ENCODE results near the gene MEPCE.
A peak's percentile ranks its signal among the peaks of the same experiment; 100 is the strongest.

The MEPCE gene

GRCh38 chr7:100475549-100475948, 45.9 kb downstream of the MEPCE start:
- no peaks in the 10 kb centered on the region for H3K27me3 ChIP-seq (ENCODE audit: control insufficient read depth, insufficient read depth, low read length)
- no peak overlapping the region for H3K27ac ChIP-seq (ENCODE audit: low read length)
- no peak for DNase-seq (ENCODE audit: low read depth, low spot score)
- H3K4me3 ChIP-seq (ENCODE audit: low read length) = no peak overlapping the region
- peaks cover 5% of the 10 kb centered on the region; the same call in 1 of the 2 replicates for H3K4me1 ChIP-seq (ENCODE audit: control insufficient read depth, insufficient read depth, low read length)
- H3K36me3 ChIP-seq (ENCODE audit: control insufficient read depth, insufficient read depth, low read length) = no peaks in the 10 kb centered on the region
- no CpG with 5 or more reads among the region's 9 CpGs for WGBS (ENCODE audit: insufficient coverage, insufficient read length)
- H3K9me3 ChIP-seq (ENCODE audit: control insufficient read depth, insufficient read depth, low read length) = no peaks in the 10 kb centered on the region

GRCh38 chr7:100476101-100476780, 46.6 kb downstream of the MEPCE start:
- H3K27ac ChIP-seq (ENCODE audit: low read length) = no peak overlapping the region
- no CpG with 5 or more reads among the region's 6 CpGs for WGBS (ENCODE audit: insufficient coverage, insufficient read length)
- no peak for DNase-seq (ENCODE audit: low read depth, low spot score)
- no peaks in the 10 kb centered on the region for H3K9me3 ChIP-seq (ENCODE audit: control insufficient read depth, insufficient read depth, low read length)
- no peaks in the 10 kb centered on the region for H3K27me3 ChIP-seq (ENCODE audit: control insufficient read depth, insufficient read depth, low read length)
- no peak overlapping the region for H3K4me3 ChIP-seq (ENCODE audit: low read length)
- peaks cover 5% of the 10 kb centered on the region; the same call in 1 of the 2 replicates for H3K4me1 ChIP-seq (ENCODE audit: control insufficient read depth, insufficient read depth, low read length)
- H3K36me3 ChIP-seq (ENCODE audit: control insufficient read depth, insufficient read depth, low read length) = no peaks in the 10 kb centered on the region

GRCh38 chr7:100476903-100477870, 47.6 kb downstream of the MEPCE start:
- Histone ChIP-seq H3K9me3 (ENCODE audit: control insufficient read depth, insufficient read depth, low read length) (no peaks in the 10 kb centered on the region), H3K27ac (ENCODE audit: low read length) (no peak overlapping the region), H3K4me3 (ENCODE audit: low read length) (no peak overlapping the region), H3K36me3 (ENCODE audit: control insufficient read depth, insufficient read depth, low read length) (no peaks in the 10 kb centered on the region), H3K4me1 (ENCODE audit: control insufficient read depth, insufficient read depth, low read length) (peaks cover 5% of the 10 kb centered on the region; the same call in 1 of the 2 replicates), H3K27me3 (ENCODE audit: control insufficient read depth, insufficient read depth, low read length) (no peaks in the 10 kb centered on the region)
- no CpG with 5 or more reads among the region's 30 CpGs for WGBS (ENCODE audit: insufficient coverage, insufficient read length)
- no peak for DNase-seq (ENCODE audit: low read depth, low spot score)

- no peak overlapping the region for H3K27ac ChIP-seq (ENCODE audit: low read length)
- peak overlapping the region; percentile 47; the same call in 1 of the 2 replicates for H3K4me3 ChIP-seq (ENCODE audit: low read length)
- no peaks in the 10 kb centered on the region for H3K27me3 ChIP-seq (ENCODE audit: control insufficient read depth, insufficient read depth, low read length)
- no CpG with 5 or more reads among the region's 16 CpGs for WGBS (ENCODE audit: insufficient coverage, insufficient read length)
- H3K9me3 ChIP-seq (ENCODE audit: control insufficient read depth, insufficient read depth, low read length) = no peaks in the 10 kb centered on the region
- H3K36me3 ChIP-seq (ENCODE audit: control insufficient read depth, insufficient read depth, low read length) = no peaks in the 10 kb centered on the region
- peaks cover 3% of the 10 kb centered on the region; the same call in 1 of the 2 replicates for H3K4me1 ChIP-seq (ENCODE audit: control insufficient read depth, insufficient read depth, low read length)
- DNase-seq (ENCODE audit: low read depth, low spot score) = no peak
Observed at GRCh38 chr7:100477871-100478267, 48.2 kb downstream of the MEPCE start.

- H3K27ac ChIP-seq (ENCODE audit: low read length) = no peak within 1 kb of the TSS
- H3K4me1 ChIP-seq (ENCODE audit: control insufficient read depth, insufficient read depth, low read length) = peaks cover 3% of the 10 kb centered on the region; the same call in 1 of the 2 replicates
- H3K4me3 ChIP-seq (ENCODE audit: low read length) = peak within 1 kb of the TSS; percentile 47; the same call in 1 of the 2 replicates
Observed at GRCh38 chr7:100478958-100479660, 49.5 kb downstream of the MEPCE start, which contains the start of gene TSC22D4. Gene TSC22D4 (minus strand): TSS chr7:100479214. CDS start chr7:100478038, 1,176 bp downstream.

GRCh38 chr7:100481466-100481865, 51.8 kb downstream of the MEPCE start:
- Histone ChIP-seq H3K4me1 (ENCODE audit: control insufficient read depth, insufficient read depth, low read length) (peaks cover 4% of the 10 kb centered on the region), H3K9me3 (ENCODE audit: control insufficient read depth, insufficient read depth, low read length) (no peaks in the 10 kb centered on the region)

More at GRCh38 chr7:100478958-100479660, 49.5 kb downstream of the MEPCE start, which contains the start of gene TSC22D4:
- no CpG with 5 or more reads among the region's 27 CpGs for WGBS (ENCODE audit: insufficient coverage, insufficient read length)
- Histone ChIP-seq H3K27me3 (ENCODE audit: control insufficient read depth, insufficient read depth, low read length) (no peaks in the 10 kb centered on the region), H3K9me3 (ENCODE audit: control insufficient read depth, insufficient read depth, low read length) (no peaks in the 10 kb centered on the region), H3K36me3 (ENCODE audit: control insufficient read depth, insufficient read depth, low read length) (no peaks in the 10 kb centered on the region)
- no peak for DNase-seq (ENCODE audit: low read depth, low spot score)

GRCh38 chr7:100482728-100483089, 53.1 kb downstream of the MEPCE start:
- Histone ChIP-seq H3K36me3 (ENCODE audit: control insufficient read depth, insufficient read depth, low read length) (no peaks in the 10 kb centered on the region), H3K27ac (ENCODE audit: low read length) (no peak overlapping the region)
- WGBS (ENCODE audit: insufficient coverage, insufficient read length) = no CpG with 5 or more reads among the region's 14 CpGs

More at GRCh38 chr7:100481466-100481865, 51.8 kb downstream of the MEPCE start:
- no peak overlapping the region for H3K4me3 ChIP-seq (ENCODE audit: low read length)
- no peak overlapping the region for H3K27ac ChIP-seq (ENCODE audit: low read length)
- H3K36me3 ChIP-seq (ENCODE audit: control insufficient read depth, insufficient read depth, low read length) = no peaks in the 10 kb centered on the region
- WGBS (ENCODE audit: insufficient coverage, insufficient read length) = no CpG with 5 or more reads among the region's 1 CpG
- H3K27me3 ChIP-seq (ENCODE audit: control insufficient read depth, insufficient read depth, low read length) = no peaks in the 10 kb centered on the region
- no peak for DNase-seq (ENCODE audit: low read depth, low spot score)

GRCh38 chr7:100483090-100483721, 53.6 kb downstream of the MEPCE start:
- Histone ChIP-seq H3K9me3 (ENCODE audit: control insufficient read depth, insufficient read depth, low read length) (no peaks in the 10 kb centered on the region), H3K4me1 (ENCODE audit: control insufficient read depth, insufficient read depth, low read length) (peaks cover 5% of the 10 kb centered on the region), H3K27ac (ENCODE audit: low read length) (no peak overlapping the region), H3K36me3 (ENCODE audit: control insufficient read depth, insufficient read depth, low read length) (no peaks in the 10 kb centered on the region), H3K4me3 (ENCODE audit: low read length) (peak overlapping the region; percentile 83; the same call in 1 of the 2 replicates), H3K27me3 (ENCODE audit: control insufficient read depth, insufficient read depth, low read length) (no peaks in the 10 kb centered on the region)
- DNase-seq (ENCODE audit: low read depth, low spot score) = no peak
- no CpG with 5 or more reads among the region's 79 CpGs for WGBS (ENCODE audit: insufficient coverage, insufficient read length)

More at GRCh38 chr7:100482728-100483089, 53.1 kb downstream of the MEPCE start:
- Histone ChIP-seq H3K9me3 (ENCODE audit: control insufficient read depth, insufficient read depth, low read length) (no peaks in the 10 kb centered on the region), H3K4me1 (ENCODE audit: control insufficient read depth, insufficient read depth, low read length) (peaks cover 7% of the 10 kb centered on the region), H3K4me3 (ENCODE audit: low read length) (peak overlapping the region; percentile 83; the same call in 1 of the 2 replicates), H3K27me3 (ENCODE audit: control insufficient read depth, insufficient read depth, low read length) (no peaks in the 10 kb centered on the region)
- DNase-seq (ENCODE audit: low read depth, low spot score) = no peak
